Caco-2 (cell line): ENCODE measurements around the gene TRIB2. TPM values are rescaled to one million over a fixed set of nuclear protein-coding genes. Genes with fewer than 3 reads are reported as not detected.

Experiments used
- BruUV-seq: library from RNA; stranded (reverse); fragments of 400-500 nt; replicated peaks from 2 replicates; lab custom pipeline; 2021; lab: Mats Ljungman, UMichigan
- CTCF ChIA-PET: fragments of 300-600 bp; sonication (Branson Sonifier 250); formaldehyde crosslinking; loops from one replicate; lab custom pipeline; 2022; ENCODE audit warnings: antibody characterized with exemption; lab: Charles Lee
- POLR2A ChIA-PET: fragments of 300-600 bp; sonication (Branson Sonifier 250); formaldehyde crosslinking; loops from one replicate; lab custom pipeline; 2022; ENCODE audit warnings: antibody characterized with exemption; lab: Charles Lee
- DNase-seq, 2 experiments: peaks; one replicate each; pipeline versions ENCODE4 v3.0.0 to v3.0.0-alpha.2; 2020 to 2022
- H3K27me3 ChIP-seq: replicated peaks from 2 replicates; pipeline ENCODE4 v1.6.0; 2011; ENCODE audit warnings: low read length; ENCODE audit not compliant: control insufficient read depth, insufficient read depth
- H3K36me3 ChIP-seq: 2 replicates; pipeline ENCODE4 v1.5.1; 2011; ENCODE audit warnings: low read length; ENCODE audit not compliant: control insufficient read depth, insufficient read depth
- H3K4me1 ChIP-seq: fragments of 250-450 bp; sonication (Bioruptor Pico); 2 replicates; pipeline ENCODE4 v1.5.1; 2020; ENCODE audit warnings: mild to moderate bottlenecking
- H3K4me3 ChIP-seq: 2 replicates; pipeline ENCODE4 v1.5.1; 2011; ENCODE audit warnings: low read depth, mild to moderate bottlenecking, control low read depth, low read length
- H3K9me3 ChIP-seq: fragments of 250-450 bp; sonication (Bioruptor Pico); 2 replicates; pipeline ENCODE4 v1.5.1; 2020; ENCODE audit warnings: mild to moderate bottlenecking, moderate library complexity
- H3K27ac Mint-ChIP-seq: one replicate; pipeline ENCODE4 v1.8.0; 2022; ENCODE audit warnings: mixed read lengths; ENCODE audit not compliant: unreplicated experiment
- H3K27me3 Mint-ChIP-seq: one replicate; pipeline ENCODE4 v1.8.0; 2022; ENCODE audit warnings: mixed read lengths; ENCODE audit not compliant: insufficient read depth, unreplicated experiment
- H3K36me3 Mint-ChIP-seq: one replicate; pipeline ENCODE4 v1.8.0; 2022; ENCODE audit warnings: mild to moderate bottlenecking, mixed read lengths; ENCODE audit not compliant: insufficient read depth, unreplicated experiment
- H3K4me1 Mint-ChIP-seq: one replicate; pipeline ENCODE4 v1.8.0; 2022; ENCODE audit warnings: low read depth, mixed read lengths; ENCODE audit not compliant: unreplicated experiment
- H3K4me3 Mint-ChIP-seq: one replicate; pipeline ENCODE4 v1.8.0; 2022; ENCODE audit warnings: mild to moderate bottlenecking, moderate library complexity, mixed read lengths; ENCODE audit not compliant: unreplicated experiment
- H3K9me3 Mint-ChIP-seq: one replicate; pipeline ENCODE4 v1.8.0; 2022; ENCODE audit warnings: mixed read lengths; ENCODE audit not compliant: unreplicated experiment
- intact Hi-C: fragments of 100-400 bp; cut with micrococcal nuclease; formaldehyde crosslinking; loops from one replicate; pipeline ENCODE4 v1.10.0; 2022; ENCODE audit not compliant: unreplicated experiment
- total RNA-seq: library from RNA; stranded (reverse); gene quantifications from 2 replicates; pipeline ENCODE4 v1.2.3, GENCODE V29; 2022
- TF ChIP-seq, protein P1 (sequence below), 2 experiments: fragments of 200-600 bp in 1 of 2; IDR thresholded peaks; 1 replicate in 1 of 2; 2 replicates in 1 of 2; pipeline versions ENCODE4 v1.5.1 to v1.8.0; 2011 to 2022; ENCODE audit warnings: antibody characterized with exemption in 1 of 2, control low read depth in 1 of 2, inconsistent platforms in 1 of 2, low read depth in 1 of 2, low read length in 1 of 2, mild to moderate bottlenecking in 1 of 2, moderate library complexity in 1 of 2; ENCODE audit not compliant: insufficient read depth in 1 of 2, severe bottlenecking in 1 of 2, unreplicated experiment in 1 of 2

The TRIB2 gene
- total RNA-seq, 1 experiment from 2014 or later, result 2.9 TPM

DNA sequence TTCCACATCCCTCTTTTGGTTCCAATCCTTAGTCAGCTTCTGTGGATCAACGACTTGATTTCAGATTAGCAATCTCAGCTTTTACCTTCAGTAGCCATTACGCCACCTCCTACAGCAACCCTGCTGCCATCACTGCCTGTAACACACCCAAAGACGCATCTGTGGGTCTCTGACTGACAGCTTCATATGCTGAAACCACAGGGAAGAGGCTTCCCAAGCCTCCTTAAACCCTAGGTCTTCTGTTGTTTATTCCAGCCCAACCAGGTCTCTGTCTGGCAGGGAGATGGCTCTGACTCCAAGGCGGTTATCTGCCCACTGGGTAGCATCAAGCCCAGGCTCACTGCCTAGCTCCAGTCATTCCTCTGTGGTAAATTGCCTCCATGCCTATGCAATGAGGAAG lies 28.6 kb upstream of the TRIB2 start:
- H3K9me3 ChIP-seq, result no peaks in the 10 kb centered on the region
- CTCF ChIA-PET, result no interaction called here
- peaks cover 32% of the 10 kb centered on the region for H3K9me3 Mint-ChIP-seq

DNA sequence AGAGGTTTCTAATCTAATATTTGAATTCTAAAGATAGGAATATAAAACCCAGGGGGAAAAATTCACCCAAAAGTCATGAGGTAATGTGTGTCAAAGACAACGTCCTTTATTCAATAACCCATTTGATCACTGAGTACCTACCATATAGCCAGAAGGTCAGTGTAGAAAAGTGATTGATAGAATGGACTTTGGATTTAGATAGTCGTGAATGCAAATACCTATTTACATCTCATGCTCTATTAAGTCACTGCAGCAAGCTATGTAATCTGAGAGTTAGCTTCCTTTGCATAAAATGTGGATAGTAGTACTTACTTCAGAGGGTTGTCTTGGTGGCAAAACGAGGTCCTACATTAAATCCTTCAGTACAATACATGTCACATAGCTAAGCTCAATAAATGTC lies 27.8 kb upstream of the TRIB2 start:
- no peak for DNase-seq
- H3K27ac Mint-ChIP-seq, result no peak overlapping the region

More for the DNA sequence above, 28.6 kb upstream of the TRIB2 start:
- no peaks in the 10 kb centered on the region for H3K4me1 ChIP-seq
- intact Hi-C loops, result no loop called here
- Mint-ChIP-seq H3K27me3 (peaks cover 5% of the 10 kb centered on the region), H3K4me1 (no peaks in the 10 kb centered on the region), H3K27ac (no peak overlapping the region), H3K4me3 (no peak overlapping the region), H3K36me3 (no peaks in the 10 kb centered on the region)
- TF ChIP-seq, protein P1, sequence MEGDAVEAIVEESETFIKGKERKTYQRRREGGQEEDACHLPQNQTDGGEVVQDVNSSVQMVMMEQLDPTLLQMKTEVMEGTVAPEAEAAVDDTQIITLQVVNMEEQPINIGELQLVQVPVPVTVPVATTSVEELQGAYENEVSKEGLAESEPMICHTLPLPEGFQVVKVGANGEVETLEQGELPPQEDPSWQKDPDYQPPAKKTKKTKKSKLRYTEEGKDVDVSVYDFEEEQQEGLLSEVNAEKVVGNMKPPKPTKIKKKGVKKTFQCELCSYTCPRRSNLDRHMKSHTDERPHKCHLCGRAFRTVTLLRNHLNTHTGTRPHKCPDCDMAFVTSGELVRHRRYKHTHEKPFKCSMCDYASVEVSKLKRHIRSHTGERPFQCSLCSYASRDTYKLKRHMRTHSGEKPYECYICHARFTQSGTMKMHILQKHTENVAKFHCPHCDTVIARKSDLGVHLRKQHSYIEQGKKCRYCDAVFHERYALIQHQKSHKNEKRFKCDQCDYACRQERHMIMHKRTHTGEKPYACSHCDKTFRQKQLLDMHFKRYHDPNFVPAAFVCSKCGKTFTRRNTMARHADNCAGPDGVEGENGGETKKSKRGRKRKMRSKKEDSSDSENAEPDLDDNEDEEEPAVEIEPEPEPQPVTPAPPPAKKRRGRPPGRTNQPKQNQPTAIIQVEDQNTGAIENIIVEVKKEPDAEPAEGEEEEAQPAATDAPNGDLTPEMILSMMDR (IDR thresholded peaks at IDR 0.05; ENCODE audit: insufficient read depth in 1 of 2, low read depth in 1 of 2, low read length in 1 of 2, severe bottlenecking in 1 of 2, unreplicated experiment in 1 of 2), result no peak
- H3K4me3 ChIP-seq, result no peak overlapping the region
- BruUV-seq, result no TSS peak
- no peaks in the 10 kb centered on the region for H3K36me3 ChIP-seq
- H3K27me3 ChIP-seq, result no peaks in the 10 kb centered on the region; the same call in 1 of the 2 replicates
- POLR2A ChIA-PET, result no interaction called here
- no peak for DNase-seq

DNA sequence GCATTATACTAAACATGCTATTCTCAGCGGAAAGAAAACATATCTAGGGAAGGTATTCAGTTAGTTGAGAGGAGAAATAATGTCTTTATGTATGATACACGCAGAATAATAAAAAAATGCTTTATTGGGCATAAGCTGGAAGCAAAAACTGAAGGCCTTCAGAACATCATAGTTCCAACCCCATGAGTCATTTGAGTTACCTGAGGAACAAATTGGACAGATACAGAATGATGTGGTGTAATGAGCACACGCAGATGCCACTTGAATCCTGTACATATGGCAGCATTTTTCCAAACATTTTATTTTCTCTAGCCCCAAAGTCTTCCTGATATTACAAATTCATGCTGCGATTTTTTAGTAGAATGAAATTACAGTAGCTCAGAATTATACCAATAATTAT lies 23.2 kb upstream of the TRIB2 start:
- TF ChIP-seq, protein P1 (IDR thresholded peaks at IDR 0.05; ENCODE audit: insufficient read depth in 1 of 2, low read depth in 1 of 2, low read length in 1 of 2, severe bottlenecking in 1 of 2, unreplicated experiment in 1 of 2), result no peak
- no peaks in the 10 kb centered on the region for H3K27me3 ChIP-seq
- no TSS peak for BruUV-seq
- H3K4me1 ChIP-seq, result no peaks in the 10 kb centered on the region
- no peak overlapping the region for H3K4me3 ChIP-seq
- no peaks in the 10 kb centered on the region for H3K9me3 ChIP-seq
- H3K27me3 Mint-ChIP-seq, result no peaks in the 10 kb centered on the region
- DNase-seq, result no peak
- no peaks in the 10 kb centered on the region for H3K4me1 Mint-ChIP-seq
- H3K9me3 Mint-ChIP-seq, result peaks cover 32% of the 10 kb centered on the region
- no peak overlapping the region for H3K4me3 Mint-ChIP-seq
- intact Hi-C loops, result no loop called here
- H3K36me3 ChIP-seq, result no peaks in the 10 kb centered on the region
- POLR2A ChIA-PET, result no interaction called here
- no peaks in the 10 kb centered on the region for H3K36me3 Mint-ChIP-seq
- H3K27ac Mint-ChIP-seq, result no peak overlapping the region
- CTCF ChIA-PET, result no interaction called here

More for the DNA sequence above, 27.8 kb upstream of the TRIB2 start:
- CTCF ChIA-PET, result no interaction called here
- BruUV-seq, result no TSS peak
- H3K27me3 Mint-ChIP-seq, result peaks cover 5% of the 10 kb centered on the region
- H3K36me3 Mint-ChIP-seq, result no peaks in the 10 kb centered on the region
- peaks cover 32% of the 10 kb centered on the region for H3K9me3 Mint-ChIP-seq
- no peaks in the 10 kb centered on the region for H3K36me3 ChIP-seq
- TF ChIP-seq, protein P1 (IDR thresholded peaks at IDR 0.05; ENCODE audit: insufficient read depth in 1 of 2, low read depth in 1 of 2, low read length in 1 of 2, severe bottlenecking in 1 of 2, unreplicated experiment in 1 of 2), result no peak
- H3K4me3 Mint-ChIP-seq, result no peak overlapping the region
- no peaks in the 10 kb centered on the region for H3K4me1 Mint-ChIP-seq
- intact Hi-C loops, result no loop called here
- H3K27me3 ChIP-seq, result no peaks in the 10 kb centered on the region; the same call in 1 of the 2 replicates
- no peaks in the 10 kb centered on the region for H3K9me3 ChIP-seq
- no peaks in the 10 kb centered on the region for H3K4me1 ChIP-seq
- POLR2A ChIA-PET, result no interaction called here
- no peak overlapping the region for H3K4me3 ChIP-seq
